SK-N-SH treated with all-trans-retinoic acid at 6 μM for 48 hours (cell line): ENCODE data around the gene SALL1.

Source experiments
- CSRNP3 ChIP-seq: fragments of 250-450 bp; sonication (Bioruptor Pico); IDR thresholded peaks from 2 replicates; pipeline ENCODE4 v1.5.1; 2021; ENCODE audit warnings: mild to moderate bottlenecking, moderate library complexity
- PATZ1 ChIP-seq: fragments of 250-450 bp; sonication (Bioruptor Pico); IDR thresholded peaks from 2 replicates; pipeline ENCODE4 v1.8.0; 2020; ENCODE audit warnings: mild to moderate bottlenecking, moderate library complexity, borderline replicate concordance
- POU6F1 ChIP-seq: fragments of 250-450 bp; sonication (Bioruptor Pico); IDR thresholded peaks from 2 replicates; pipeline ENCODE4 v1.8.0; 2021; ENCODE audit warnings: low read depth, mild to moderate bottlenecking, moderate library complexity, borderline replicate concordance
- RARB ChIP-seq: fragments of 250-450 bp; sonication (Bioruptor Pico); IDR thresholded peaks from 2 replicates; pipeline ENCODE4 v1.8.0; 2021; ENCODE audit warnings: mild to moderate bottlenecking, moderate library complexity
- ZC3H10 ChIP-seq: fragments of 250-450 bp; sonication (Bioruptor Pico); IDR thresholded peaks from 2 replicates; pipeline ENCODE4 v1.5.1; 2021; ENCODE audit warnings: mild to moderate bottlenecking, moderate library complexity

- no peak for TF ChIP-seq RARB (CRISPR knock-in tag)
- TF ChIP-seq PATZ1 = no peak
- no peak for TF ChIP-seq ZC3H10 (CRISPR knock-in tag)
- no peak for TF ChIP-seq POU6F1 (CRISPR knock-in tag)
- no peak for TF ChIP-seq CSRNP3 (CRISPR knock-in tag)
Observed at GRCh38 chr16:51095890-51096626, 55.0 kb downstream of the SALL1 start.
